T-helper 2 cell treated with Interferon-gamma antibody and Interleukin-4, amounts not matched to agents 100 ng/mL and 5 ng/mL, for 36 hours (primary cell): ENCODE measurements around the gene PHETA2. TPM values are rescaled to one million over a fixed set of nuclear protein-coding genes. Genes with fewer than 3 reads are reported as not detected.
"Not testable (repeated sequence)": the region's sequence is repeated elsewhere in the genome, so short reads cannot be mapped to it uniquely, and the experiment has no call there.

ENCODE experiments used
- intact Hi-C: fragments of 100-400 bp; cut with micrococcal nuclease; formaldehyde crosslinking; loops from one replicate; pipeline ENCODE4 v1.15.1; 2023
- total RNA-seq: library from RNA; stranded (reverse); gene quantifications from 2 replicates; pipeline ENCODE4 v1.2.3, GENCODE V29; 2022

The PHETA2 gene
- total RNA-seq, 1 donor from 2014 or later: 4.2 TPM

DNA sequence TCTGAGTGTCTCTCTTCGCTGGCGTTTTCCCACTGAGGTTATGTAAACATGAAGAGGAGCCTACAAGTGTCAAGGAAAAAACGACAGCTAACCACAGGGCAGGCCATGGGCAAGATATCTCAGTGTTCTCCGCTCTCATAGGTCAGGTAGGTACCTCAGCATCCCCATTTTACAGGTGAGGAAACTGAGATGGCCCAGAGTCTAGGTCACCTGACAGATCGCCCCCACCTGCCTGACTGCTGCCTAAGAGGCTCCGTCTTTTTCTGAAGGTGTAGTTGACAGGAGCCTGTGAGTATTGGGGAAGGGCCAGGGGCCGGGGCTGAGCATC, 17.4 kb downstream of the PHETA2 start:
- intact Hi-C loops: loop anchor here (1.0 to 2.0 kb wide), 2 partner anchors 29 to 382 kb away; no protein-coding TSS in a partner anchor

DNA sequence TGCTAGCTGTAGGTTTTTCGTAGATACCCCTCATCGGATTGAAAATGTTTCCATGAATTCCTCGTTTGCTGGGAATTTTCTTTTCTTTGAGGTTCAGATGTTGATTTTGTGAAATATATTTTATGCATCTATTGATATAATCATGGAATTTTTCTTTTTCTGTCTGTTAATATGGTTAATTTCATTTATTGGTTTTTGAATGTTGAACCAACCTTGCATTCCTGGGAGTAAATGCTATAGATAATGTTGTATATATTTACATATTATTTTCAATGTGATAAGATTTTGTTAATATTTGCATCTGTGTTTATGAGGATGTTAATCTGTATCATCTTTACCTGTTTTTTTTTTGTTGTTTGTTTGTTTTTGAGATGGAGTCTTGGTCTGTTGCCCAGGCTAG, 27.2 kb downstream of the PHETA2 start:
- intact Hi-C loops: no loop called here

DNA sequence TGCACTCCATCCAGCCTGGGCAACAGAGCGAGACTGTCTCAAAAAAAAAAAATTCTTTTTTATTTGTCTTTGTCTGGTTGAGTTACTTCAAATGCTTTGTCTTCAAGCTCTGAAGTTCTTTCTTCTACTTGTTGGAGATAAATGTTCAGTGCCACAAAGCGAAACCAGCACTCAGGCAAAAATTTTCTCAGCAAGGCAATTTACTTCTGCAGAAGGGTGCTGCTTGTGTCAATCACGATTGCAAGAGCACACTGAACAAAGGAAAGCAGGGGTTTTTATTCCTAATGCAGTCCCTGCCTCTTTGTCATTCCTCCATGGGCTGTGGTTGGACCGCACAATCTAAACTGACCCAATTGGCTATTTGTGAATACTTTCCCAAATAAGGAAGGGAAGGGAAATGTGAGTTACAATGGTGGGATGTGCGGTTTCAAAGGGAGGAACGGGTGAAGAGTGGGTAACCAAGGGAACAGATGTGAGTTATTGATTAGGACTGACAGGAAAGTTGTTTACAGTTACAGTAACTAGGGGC, 30.3 kb downstream of the PHETA2 start:
- intact Hi-C loops: not testable (repeated sequence)

DNA sequence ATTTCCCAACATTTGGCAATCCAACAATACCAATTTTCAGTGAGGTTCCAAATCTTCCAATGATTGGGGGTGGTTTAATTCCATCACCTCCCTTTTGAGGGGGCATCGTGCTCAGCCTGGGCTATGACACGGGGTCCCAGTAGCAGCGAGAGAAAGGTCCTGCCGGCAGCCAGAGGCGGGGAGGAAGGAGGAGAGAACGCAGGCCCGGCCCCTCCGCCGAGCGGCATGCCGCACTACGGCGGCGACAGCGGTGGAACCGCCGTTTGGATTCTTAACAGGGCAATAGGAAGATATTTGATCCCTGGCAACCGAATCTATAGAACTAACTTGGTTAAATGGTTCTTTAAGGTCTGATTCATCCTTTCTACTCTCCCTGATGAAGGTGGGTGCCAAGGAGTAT, 34.8 kb downstream of the PHETA2 start:
- intact Hi-C loops: no loop called here

DNA sequence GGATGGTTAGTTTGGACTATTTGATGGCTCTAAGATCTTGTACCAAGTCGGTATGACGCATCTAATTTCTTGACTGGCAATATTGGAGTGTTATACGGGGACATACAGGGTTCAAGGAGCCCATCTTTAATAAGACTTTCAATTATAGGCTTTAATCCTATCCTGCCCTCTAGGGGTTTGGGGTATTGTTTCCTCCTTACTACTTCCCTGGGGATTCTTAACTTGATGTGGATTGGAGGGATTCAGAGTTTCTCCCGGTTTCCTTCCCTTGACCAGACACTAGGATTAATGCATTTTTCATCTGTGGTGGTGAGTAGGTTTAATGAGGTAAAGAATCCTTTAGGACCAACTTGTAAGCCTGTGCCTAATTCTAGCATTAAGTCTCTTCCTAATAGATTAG, 37.8 kb downstream of the PHETA2 start:
- intact Hi-C loops: no loop called here

DNA sequence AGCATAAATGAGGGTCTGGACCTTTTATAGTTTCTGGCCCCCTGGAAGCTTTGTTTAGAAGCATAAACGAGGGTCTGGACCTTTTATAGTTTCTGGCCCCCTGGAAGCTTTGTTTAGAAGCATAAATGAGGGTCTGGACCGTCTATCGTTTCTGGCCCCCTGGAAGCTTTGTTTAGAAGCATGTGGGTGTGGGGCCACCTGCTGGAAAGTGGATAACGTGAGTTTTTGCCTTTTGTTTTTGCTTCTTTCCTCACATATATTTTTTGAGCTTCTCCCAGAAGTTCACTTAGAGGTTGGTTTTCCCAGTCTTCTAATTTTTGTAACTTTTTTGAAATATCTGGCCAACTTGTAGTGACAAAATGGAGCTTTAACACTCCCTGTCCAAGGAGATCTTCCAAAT, 38.7 kb downstream of the PHETA2 start:
- intact Hi-C loops: not testable (repeated sequence)

DNA sequence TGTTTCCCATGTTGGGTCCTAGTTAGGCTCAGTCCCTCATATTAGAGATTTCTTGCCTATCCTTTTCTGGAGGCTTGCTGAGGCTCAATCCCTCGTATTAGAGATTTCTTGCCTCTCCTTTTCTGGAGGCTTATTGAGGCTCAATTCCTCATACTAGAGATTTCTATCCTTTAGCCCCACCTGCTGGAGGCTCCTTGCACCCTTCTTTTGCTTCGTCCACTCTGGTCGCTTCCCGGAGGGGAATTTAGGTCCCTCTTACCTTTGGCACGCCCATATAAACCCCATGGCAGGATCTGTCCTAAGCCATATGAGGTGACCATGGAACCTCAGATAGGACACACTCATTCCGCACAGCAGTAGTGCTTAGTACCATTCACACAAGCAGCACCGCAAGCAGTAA, 40.7 kb downstream of the PHETA2 start:
- intact Hi-C loops: no loop called here

DNA sequence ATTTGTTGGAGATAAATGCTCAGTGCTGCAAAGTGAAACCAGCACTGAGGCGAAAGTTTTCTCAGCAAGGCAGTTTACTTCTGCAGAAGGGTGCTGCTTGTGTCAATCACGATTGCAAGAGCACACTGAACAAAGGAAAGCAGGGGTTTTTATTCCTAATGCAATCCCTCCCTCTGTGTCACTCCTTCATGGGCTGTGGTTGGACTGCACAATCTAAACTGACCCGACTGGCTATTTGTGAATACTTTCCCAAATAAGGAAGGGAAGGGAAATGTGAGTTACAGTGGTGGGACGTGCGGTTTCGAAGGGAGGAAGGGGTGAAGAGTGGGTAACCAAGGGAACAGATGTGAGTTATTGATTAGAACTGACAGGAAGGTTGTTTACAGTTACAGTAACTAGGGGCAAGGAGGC, 41.4 kb downstream of the PHETA2 start:
- intact Hi-C loops: not testable (repeated sequence)

DNA sequence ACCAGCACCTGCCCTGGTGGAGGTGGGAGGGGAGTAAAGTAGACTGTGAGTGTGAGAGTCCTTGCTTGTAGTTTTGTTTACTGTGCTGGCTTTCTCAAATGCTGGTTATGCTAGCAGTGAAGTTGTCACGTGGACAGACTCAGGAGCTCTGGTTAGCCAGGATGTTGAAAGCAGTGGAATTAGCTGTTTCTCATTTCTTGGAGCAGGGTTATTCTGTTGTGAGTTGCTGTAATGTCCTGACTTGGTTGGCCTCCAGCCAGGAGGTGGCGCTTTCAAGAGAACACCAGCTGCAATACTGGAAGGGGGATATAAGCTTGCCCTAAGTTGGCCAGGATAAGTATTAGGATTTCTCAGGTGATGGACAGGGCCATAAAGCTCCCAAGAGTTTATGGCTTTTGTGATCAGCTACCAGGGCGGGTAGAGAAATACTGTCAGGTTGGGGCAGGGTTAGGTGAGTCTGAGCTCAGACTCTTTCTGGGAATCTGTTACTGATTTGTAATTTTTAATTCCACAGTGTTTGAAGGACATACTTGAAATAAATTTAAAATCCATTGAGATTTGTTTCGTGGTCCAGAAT, 42.9 kb downstream of the PHETA2 start:
- intact Hi-C loops: no loop called here

DNA sequence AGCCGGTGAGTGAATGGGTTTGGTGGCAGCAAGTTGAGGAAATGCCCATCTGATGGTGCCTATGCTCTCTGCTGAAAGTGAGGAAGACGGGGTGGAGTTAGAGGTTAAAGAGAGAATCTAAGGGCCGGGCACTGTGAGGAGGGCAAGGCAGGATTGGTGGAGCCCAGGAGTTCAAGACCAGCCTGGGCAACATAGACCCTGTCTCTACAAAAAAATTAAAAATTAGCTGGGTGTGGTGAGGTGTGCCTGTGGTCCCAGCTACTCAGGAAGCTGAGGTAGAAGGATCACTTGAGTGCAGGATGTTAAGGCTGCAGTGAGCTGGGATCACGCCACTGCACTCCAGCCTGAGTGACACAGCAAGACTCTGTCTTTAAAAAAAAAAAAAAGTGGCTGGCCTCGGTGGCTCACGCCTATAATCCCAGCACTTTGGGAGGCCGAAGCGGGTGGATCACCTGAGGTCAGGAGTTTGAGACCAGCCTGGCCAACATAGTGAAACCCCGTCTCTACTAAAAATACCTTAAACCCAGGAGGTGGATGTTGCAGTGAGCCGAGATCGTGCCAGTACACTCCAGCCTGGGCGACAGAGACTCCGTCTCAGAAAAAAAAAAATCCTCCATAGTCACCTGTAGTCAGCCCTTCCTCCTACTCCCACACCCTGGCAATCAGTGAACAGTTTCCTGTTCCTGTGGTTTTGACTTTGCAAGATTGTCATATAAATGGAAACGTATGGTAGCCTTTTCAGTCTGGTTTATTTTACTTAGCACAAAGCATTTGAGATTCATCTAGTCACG, 46.4 kb downstream of the PHETA2 start:
- intact Hi-C loops: loop anchor here (2.0 kb wide), 1 partner anchor 30 kb away; the partner anchor contains the start of gene NDUFA6

DNA sequence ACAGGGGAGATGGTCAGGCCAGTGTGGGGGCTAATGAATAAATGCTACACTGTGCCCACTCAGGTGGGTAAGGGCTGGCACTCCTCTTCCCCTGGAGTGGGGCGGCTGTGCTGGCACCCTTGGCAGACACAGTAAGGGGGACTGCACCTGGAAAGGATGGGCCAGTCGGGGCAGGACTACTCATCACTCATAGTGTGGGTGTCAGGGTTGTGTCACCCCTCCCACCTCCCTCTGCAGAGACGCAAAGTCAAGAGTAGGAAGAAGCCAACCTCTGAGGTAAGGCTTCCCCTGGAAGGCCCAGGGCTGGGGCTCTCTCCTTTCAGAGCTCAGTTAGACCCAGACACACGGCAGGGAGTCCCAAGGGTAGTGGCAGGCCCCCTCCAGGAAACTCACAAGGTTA, 49.5 kb downstream of the PHETA2 start:
- intact Hi-C loops: not testable (repeated sequence)

DNA sequence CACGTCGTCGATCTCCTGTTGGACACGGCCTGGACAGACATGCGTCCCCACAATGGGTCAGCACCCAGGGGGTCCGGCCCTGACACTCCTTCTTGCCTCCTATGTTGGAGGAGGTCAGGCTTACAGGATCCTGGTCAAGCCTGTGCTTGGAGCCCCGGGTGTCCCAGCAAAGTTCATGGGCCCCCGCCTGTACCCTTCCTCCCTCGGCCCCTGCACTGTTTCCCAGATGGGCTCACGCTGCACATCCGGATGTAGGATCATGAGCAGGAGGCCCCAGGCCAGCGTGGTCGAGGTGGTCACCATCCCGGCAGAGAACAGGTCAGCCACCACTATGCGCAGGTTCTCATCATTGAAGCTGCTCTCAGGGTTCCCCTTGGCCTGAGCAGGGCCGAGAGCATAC, 53.6 kb downstream of the PHETA2 start:
- intact Hi-C loops: no loop called here

DNA sequence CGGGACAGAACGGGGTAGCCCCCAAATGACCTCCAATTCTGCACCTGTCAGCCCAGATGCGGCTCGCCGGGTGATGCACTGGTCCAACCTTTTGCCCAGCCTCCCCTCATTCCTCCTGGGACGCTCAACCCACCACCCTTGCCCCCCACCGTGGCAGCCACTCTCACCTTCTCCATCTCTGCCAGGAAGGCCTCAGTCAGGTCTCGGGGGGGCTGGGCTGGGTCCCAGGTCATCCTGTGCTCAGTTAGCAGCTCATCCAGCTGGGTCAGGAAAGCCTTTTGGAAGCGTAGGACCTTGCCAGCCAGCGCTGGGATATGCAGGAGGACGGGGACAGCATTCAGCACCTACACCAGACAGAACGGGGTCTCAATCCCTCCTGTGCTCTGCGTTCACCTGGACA, 54.0 kb downstream of the PHETA2 start:
- intact Hi-C loops: not testable (repeated sequence)

Other genes starting within 250 kb of the PHETA2 start
- 131 and 132 TPM in 2 replicates for gene SREBF2, start 241.1 kb upstream of the PHETA2 start, total RNA-seq
- gene SHISA8, start 159.2 kb upstream of the PHETA2 start, total RNA-seq: 0.41 TPM in 1 of 2 replicates, not detected in the other
- 1.3 and 1.5 TPM in 2 replicates for gene TNFRSF13C, start 147.4 kb upstream of the PHETA2 start, total RNA-seq
- 67.5 and 74.1 TPM in 2 replicates for gene CENPM, start 127.1 kb upstream of the PHETA2 start, total RNA-seq
- gene SEPTIN3, start 104.8 kb upstream of the PHETA2 start, total RNA-seq: 4.0 and 4.6 TPM in 2 replicates
- 2.0 and 3.3 TPM in 2 replicates for gene WBP2NL, start 75.5 kb upstream of the PHETA2 start, total RNA-seq
- gene NAGA, start 3.4 kb upstream of the PHETA2 start, total RNA-seq: 37.9 and 38.7 TPM in 2 replicates
- 98.6 and 105 TPM in 2 replicates for gene SMDT1, start 5.5 kb downstream of the PHETA2 start, total RNA-seq
- gene NDUFA6, start 16.5 kb downstream of the PHETA2 start, total RNA-seq: 74.3 and 80.7 TPM in 2 replicates
- gene CYP2D6, start 56.6 kb downstream of the PHETA2 start, total RNA-seq: 4.5 and 5.8 TPM in 2 replicates
- gene TCF20, start 196.4 kb downstream of the PHETA2 start, total RNA-seq: 75.8 and 76.5 TPM in 2 replicates